Measurements from ENCODE around the gene CUL2. TPM values are rescaled to one million over a fixed set of nuclear protein-coding genes. Genes with fewer than 3 reads are reported as not detected.

The CUL2 gene
- total RNA-seq, 2 experiments from 2014 or later = 30.1 to 32.4 TPM

GRCh38 chr10:35056686-35057085, 33.5 kb downstream of the CUL2 start:
- H3K27me3 Mint-ChIP-seq = no peaks in the 10 kb centered on the region
- peaks cover 57% of the 10 kb centered on the region for H3K36me3 ChIP-seq (ENCODE audit: insufficient read depth, low read length)
- peaks cover 17% of the 10 kb centered on the region for H3K4me1 Mint-ChIP-seq (ENCODE audit: low read depth)
- H3K27ac ChIP-seq (ENCODE audit: low read depth in 1 of 2, low read length in 2 of 2) = no peak overlapping the region
- no peak for ATAC-seq (ENCODE audit: poor library complexity)
- H3K4me1 ChIP-seq (ENCODE audit: insufficient read depth, low read length) = no peaks in the 10 kb centered on the region
- no peak overlapping the region for H3K4me3 Mint-ChIP-seq
- peaks cover 91% of the 10 kb centered on the region for H3K36me3 Mint-ChIP-seq (ENCODE audit: low read depth)
- TF ChIP-seq CTCF (IDR thresholded peaks at IDR 0.05) = no peak
- no peak overlapping the region for H3K4me3 ChIP-seq (ENCODE audit: low read length)
- DNase-seq = no peak
- POLR2A ChIA-PET = no interaction called here
- no peaks in the 10 kb centered on the region for H3K9me3 Mint-ChIP-seq
- H3K9me3 ChIP-seq (ENCODE audit: control insufficient read depth in 1 of 2, insufficient read depth in 1 of 2, low read length in 2 of 2) = no peaks in the 10 kb centered on the region
- intact Hi-C loops (cut with DNase I, micrococcal nuclease) = no loop called here
- no peaks in the 10 kb centered on the region for H3K27me3 ChIP-seq (ENCODE audit: control insufficient read depth in 1 of 2, insufficient read depth in 2 of 2, low read length in 2 of 2)
- CTCF ChIA-PET = no interaction called here
- no peak overlapping the region for H3K27ac Mint-ChIP-seq

- CTCF ChIA-PET = no interaction called here
- Histone ChIP-seq H3K27me3 (ENCODE audit: control insufficient read depth in 1 of 2, insufficient read depth in 2 of 2, low read length in 2 of 2) (no peaks in the 10 kb centered on the region), H3K36me3 (ENCODE audit: insufficient read depth, low read length) (peaks cover 57% of the 10 kb centered on the region), H3K27ac (ENCODE audit: low read depth in 1 of 2, low read length in 2 of 2) (no peak overlapping the region), H3K4me1 (ENCODE audit: insufficient read depth, low read length) (no peaks in the 10 kb centered on the region), H3K4me3 (ENCODE audit: low read length) (no peak overlapping the region), H3K9me3 (ENCODE audit: control insufficient read depth in 1 of 2, insufficient read depth in 1 of 2, low read length in 2 of 2) (no peaks in the 10 kb centered on the region)
- H3K36me3 Mint-ChIP-seq (ENCODE audit: low read depth) = peaks cover 91% of the 10 kb centered on the region
- no peak for TF ChIP-seq CTCF (IDR thresholded peaks at IDR 0.05)
- H3K4me1 Mint-ChIP-seq (ENCODE audit: low read depth) = peaks cover 17% of the 10 kb centered on the region
- H3K4me3 Mint-ChIP-seq = no peak overlapping the region
- intact Hi-C loops (cut with DNase I, micrococcal nuclease) = no loop called here
- H3K27me3 Mint-ChIP-seq = no peaks in the 10 kb centered on the region
- no peaks in the 10 kb centered on the region for H3K9me3 Mint-ChIP-seq
- no peak for ATAC-seq (ENCODE audit: poor library complexity)
- no peak for DNase-seq
- POLR2A ChIA-PET = no interaction called here
- no peak overlapping the region for H3K27ac Mint-ChIP-seq
Observed at GRCh38 chr10:35056133-35056532, 34.0 kb downstream of the CUL2 start.

- no peaks in the 10 kb centered on the region for H3K27me3 ChIP-seq (ENCODE audit: control insufficient read depth in 1 of 2, insufficient read depth in 2 of 2, low read length in 2 of 2)
- Mint-ChIP-seq H3K9me3 (no peaks in the 10 kb centered on the region), H3K4me3 (no peak overlapping the region), H3K36me3 (ENCODE audit: low read depth) (peaks cover 93% of the 10 kb centered on the region), H3K27me3 (no peaks in the 10 kb centered on the region), H3K4me1 (ENCODE audit: low read depth) (peaks cover 5% of the 10 kb centered on the region), H3K27ac (no peak overlapping the region)
- POLR2A ChIA-PET = no interaction called here
- CTCF ChIA-PET = no interaction called here
- no peak for ATAC-seq (ENCODE audit: poor library complexity)
- no peaks in the 10 kb centered on the region for H3K4me1 ChIP-seq (ENCODE audit: insufficient read depth, low read length)
- no peak for TF ChIP-seq CTCF (IDR thresholded peaks at IDR 0.05)
- intact Hi-C loops (cut with DNase I, micrococcal nuclease) = no loop called here
- H3K9me3 ChIP-seq (ENCODE audit: control insufficient read depth in 1 of 2, insufficient read depth in 1 of 2, low read length in 2 of 2) = no peaks in the 10 kb centered on the region
- H3K36me3 ChIP-seq (ENCODE audit: insufficient read depth, low read length) = peaks cover 48% of the 10 kb centered on the region
- no peak for DNase-seq
- no peak overlapping the region for H3K27ac ChIP-seq (ENCODE audit: low read depth in 1 of 2, low read length in 2 of 2)
- no peak overlapping the region for H3K4me3 ChIP-seq (ENCODE audit: low read length)
Observed at GRCh38 chr10:35050568-35050967, 39.6 kb downstream of the CUL2 start.
